T-helper 1 cell (primary cell): ENCODE data around the gene PPP1R3D.
"Not testable (repeated sequence)": the region's sequence is repeated elsewhere in the genome, so short reads cannot be mapped to it uniquely, and the experiment has no call there.

Experiments used
- DNase-seq, 5 donors: peaks; one replicate each; pipeline ENCODE4 v3.0.0-alpha.2; 2012 to 2020

PPP1R3D gene

GRCh38 chr20:59912609-59913008, 27.5 kb downstream of the PPP1R3D start:
- DNase-seq = no peak

- DNase-seq = no peak
Measured at GRCh38 chr20:59911041-59911440, 29.1 kb downstream of the PPP1R3D start.

- no peak for DNase-seq
Measured at GRCh38 chr20:59908855-59909254, 31.2 kb downstream of the PPP1R3D start.

GRCh38 chr20:59903621-59904020, 36.5 kb downstream of the PPP1R3D start:
- DNase-seq = no peak

- no peak for DNase-seq
Measured at GRCh38 chr20:59902470-59902869, 37.6 kb downstream of the PPP1R3D start.

- DNase-seq = no peak
Measured at GRCh38 chr20:59895908-59896307, 44.2 kb downstream of the PPP1R3D start.

GRCh38 chr20:59891581-59891980, 48.5 kb downstream of the PPP1R3D start:
- DNase-seq = no peak

- not testable (repeated sequence) for DNase-seq
Measured at GRCh38 chr20:59890035-59890434, 50.1 kb downstream of the PPP1R3D start.

GRCh38 chr20:59888050-59888449, 52.1 kb downstream of the PPP1R3D start:
- no peak for DNase-seq
